DOHH2 (cell line): ENCODE results near the gene KLF2.

ENCODE experiments used
- CTCF ChIP-seq: fragments of 200-600 bp; sonication (generic); IDR thresholded peaks from one replicate; pipeline ENCODE4 v1.5.1; 2014; ENCODE audit warnings: antibody characterized with exemption, mild to moderate bottlenecking, low read depth, low read length; ENCODE audit not compliant: poor library complexity, severe bottlenecking
- EZH2phosphoT487 ChIP-seq: fragments of 200-600 bp; sonication (generic); IDR thresholded peaks from 2 replicates; pipeline ENCODE4 v1.6.1; 2017; ENCODE audit warnings: borderline replicate concordance, mild to moderate bottlenecking, antibody characterized with exemption, low read length, moderate library complexity, mixed read lengths

GRCh38 chr19:16367261-16367683 lies 42.6 kb downstream of the KLF2 start:
- TF ChIP-seq CTCF (no peak), EZH2phosphoT487 (no peak)
